Ishikawa (cell line): Measurements from ENCODE around the gene FLVCR2.

Experiments
- CEBPB ChIP-seq: IDR thresholded peaks from 2 replicates; pipeline ENCODE4 v1.6.1; 2012
- CREB1 ChIP-seq: IDR thresholded peaks from 2 replicates; pipeline ENCODE4 v1.6.1; 2012; ENCODE audit warnings: low read depth
- EGR1 ChIP-seq: IDR thresholded peaks from 2 replicates; pipeline ENCODE4 v1.6.1; 2012
- EP300 ChIP-seq: IDR thresholded peaks from 2 replicates; pipeline ENCODE4 v1.6.1; 2012; ENCODE audit warnings: borderline replicate concordance
- FOXM1 ChIP-seq: IDR thresholded peaks from 2 replicates; pipeline ENCODE4 v1.6.1; 2012; ENCODE audit warnings: low read depth, borderline replicate concordance
- NFIC ChIP-seq: IDR thresholded peaks from 2 replicates; pipeline ENCODE4 v1.6.1; 2012
- RAD21 ChIP-seq: IDR thresholded peaks from 2 replicates; pipeline ENCODE4 v1.6.1; 2012; ENCODE audit warnings: low read depth
- TAF1 ChIP-seq: IDR thresholded peaks from 2 replicates; pipeline ENCODE4 v1.6.1; 2012; ENCODE audit warnings: low read depth, mild to moderate bottlenecking
- TCF12 ChIP-seq: IDR thresholded peaks from 2 replicates; pipeline ENCODE4 v1.6.1; 2012; ENCODE audit warnings: low read depth
- TEAD4 ChIP-seq: IDR thresholded peaks from 2 replicates; pipeline ENCODE4 v1.6.1; 2012
- YY1 ChIP-seq: IDR thresholded peaks from 2 replicates; pipeline ENCODE4 v1.6.1; 2012; ENCODE audit warnings: low read depth
- ZBTB7A ChIP-seq: IDR thresholded peaks from 2 replicates; pipeline ENCODE4 v1.6.1; 2012; ENCODE audit warnings: low read depth
- TF ChIP-seq, protein P1 (sequence below): IDR thresholded peaks from 2 replicates; pipeline ENCODE4 v1.6.1; 2012
- TF ChIP-seq, protein P2 (sequence below): IDR thresholded peaks from 2 replicates; pipeline ENCODE4 v1.6.1; 2012; ENCODE audit warnings: low read depth, mild to moderate bottlenecking
- TF ChIP-seq, protein P3 (sequence below): IDR thresholded peaks from 2 replicates; pipeline ENCODE4 v1.6.1; 2012

The FLVCR2 gene

GRCh38 chr14:75540479-75540851 is 38.0 kb upstream of the FLVCR2 start:
- TF ChIP-seq, protein P1, sequence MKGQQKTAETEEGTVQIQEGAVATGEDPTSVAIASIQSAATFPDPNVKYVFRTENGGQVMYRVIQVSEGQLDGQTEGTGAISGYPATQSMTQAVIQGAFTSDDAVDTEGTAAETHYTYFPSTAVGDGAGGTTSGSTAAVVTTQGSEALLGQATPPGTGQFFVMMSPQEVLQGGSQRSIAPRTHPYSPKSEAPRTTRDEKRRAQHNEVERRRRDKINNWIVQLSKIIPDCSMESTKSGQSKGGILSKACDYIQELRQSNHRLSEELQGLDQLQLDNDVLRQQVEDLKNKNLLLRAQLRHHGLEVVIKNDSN = no peak
- TF ChIP-seq RAD21 (no peak), CEBPB (no peak), FOXM1 (no peak), TAF1 (no peak), ZBTB7A (no peak), TEAD4 (no peak), NFIC (no peak), EGR1 (no peak), CREB1 (no peak), TCF12 (no peak), EP300 (no peak), YY1 (no peak)
- TF ChIP-seq, protein P2, sequence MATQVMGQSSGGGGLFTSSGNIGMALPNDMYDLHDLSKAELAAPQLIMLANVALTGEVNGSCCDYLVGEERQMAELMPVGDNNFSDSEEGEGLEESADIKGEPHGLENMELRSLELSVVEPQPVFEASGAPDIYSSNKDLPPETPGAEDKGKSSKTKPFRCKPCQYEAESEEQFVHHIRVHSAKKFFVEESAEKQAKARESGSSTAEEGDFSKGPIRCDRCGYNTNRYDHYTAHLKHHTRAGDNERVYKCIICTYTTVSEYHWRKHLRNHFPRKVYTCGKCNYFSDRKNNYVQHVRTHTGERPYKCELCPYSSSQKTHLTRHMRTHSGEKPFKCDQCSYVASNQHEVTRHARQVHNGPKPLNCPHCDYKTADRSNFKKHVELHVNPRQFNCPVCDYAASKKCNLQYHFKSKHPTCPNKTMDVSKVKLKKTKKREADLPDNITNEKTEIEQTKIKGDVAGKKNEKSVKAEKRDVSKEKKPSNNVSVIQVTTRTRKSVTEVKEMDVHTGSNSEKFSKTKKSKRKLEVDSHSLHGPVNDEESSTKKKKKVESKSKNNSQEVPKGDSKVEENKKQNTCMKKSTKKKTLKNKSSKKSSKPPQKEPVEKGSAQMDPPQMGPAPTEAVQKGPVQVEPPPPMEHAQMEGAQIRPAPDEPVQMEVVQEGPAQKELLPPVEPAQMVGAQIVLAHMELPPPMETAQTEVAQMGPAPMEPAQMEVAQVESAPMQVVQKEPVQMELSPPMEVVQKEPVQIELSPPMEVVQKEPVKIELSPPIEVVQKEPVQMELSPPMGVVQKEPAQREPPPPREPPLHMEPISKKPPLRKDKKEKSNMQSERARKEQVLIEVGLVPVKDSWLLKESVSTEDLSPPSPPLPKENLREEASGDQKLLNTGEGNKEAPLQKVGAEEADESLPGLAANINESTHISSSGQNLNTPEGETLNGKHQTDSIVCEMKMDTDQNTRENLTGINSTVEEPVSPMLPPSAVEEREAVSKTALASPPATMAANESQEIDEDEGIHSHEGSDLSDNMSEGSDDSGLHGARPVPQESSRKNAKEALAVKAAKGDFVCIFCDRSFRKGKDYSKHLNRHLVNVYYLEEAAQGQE = no peak
- TF ChIP-seq, protein P3, sequence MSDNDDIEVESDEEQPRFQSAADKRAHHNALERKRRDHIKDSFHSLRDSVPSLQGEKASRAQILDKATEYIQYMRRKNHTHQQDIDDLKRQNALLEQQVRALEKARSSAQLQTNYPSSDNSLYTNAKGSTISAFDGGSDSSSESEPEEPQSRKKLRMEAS = no peak

- TF ChIP-seq TCF12 = no peak
- no peak for TF ChIP-seq EP300
- TF ChIP-seq, protein P3 = no peak
- no peak for TF ChIP-seq RAD21
- TF ChIP-seq TEAD4 = no peak
- no peak for TF ChIP-seq FOXM1
- TF ChIP-seq, protein P1 = no peak
Observed at GRCh38 chr14:75542588-75543091, 35.8 kb upstream of the FLVCR2 start.

- TF ChIP-seq, protein P2 = no peak
- no peak for TF ChIP-seq EP300
Observed at GRCh38 chr14:75543253-75543652, 35.2 kb upstream of the FLVCR2 start.

DNA sequence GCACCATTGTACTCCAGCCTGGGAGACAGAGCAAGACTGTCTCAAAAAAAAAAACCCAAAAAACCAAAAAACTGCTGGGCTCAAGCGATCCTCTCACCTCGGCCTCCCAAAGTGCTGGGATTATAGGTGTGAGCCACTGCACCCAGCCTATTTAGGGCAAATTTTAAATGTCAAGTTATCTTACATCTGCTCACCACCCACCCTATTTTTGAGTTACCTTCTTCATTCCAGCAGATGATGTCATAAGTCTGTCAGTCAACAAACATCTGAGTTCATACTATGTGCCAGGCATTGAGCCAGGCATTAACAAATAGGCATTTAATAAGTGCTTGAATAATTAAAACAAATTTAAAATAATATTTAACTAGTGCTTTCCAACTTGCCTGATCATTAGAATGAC is 34.6 kb upstream of the FLVCR2 start:
- TF ChIP-seq CEBPB (no peak), TCF12 (no peak)

DNA sequence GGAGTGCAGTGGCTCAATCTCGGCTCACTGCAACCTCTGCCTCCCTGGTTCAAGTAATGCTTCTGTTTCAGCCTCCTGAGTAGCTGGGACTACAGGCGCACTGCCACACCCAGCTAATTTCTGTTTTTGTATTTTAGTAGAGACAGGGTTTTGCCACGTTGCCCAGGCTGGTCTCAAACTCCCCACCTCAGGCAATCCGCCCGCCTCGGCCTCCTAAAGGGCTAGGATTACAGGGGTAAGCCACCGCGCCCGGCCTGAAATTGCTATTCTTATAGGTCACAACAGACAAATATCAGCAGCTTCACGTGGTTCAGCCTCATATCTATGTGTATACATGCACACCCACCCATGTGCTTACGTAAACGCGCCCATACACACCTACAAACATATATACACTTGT is 32.5 kb upstream of the FLVCR2 start:
- no peak for TF ChIP-seq CEBPB
- no peak for TF ChIP-seq EGR1
- no peak for TF ChIP-seq RAD21
- TF ChIP-seq TCF12 = no peak
- TF ChIP-seq, protein P3 = no peak
- no peak for TF ChIP-seq FOXM1
- no peak for TF ChIP-seq ZBTB7A
- TF ChIP-seq EP300 = no peak
- no peak for TF ChIP-seq CREB1
- TF ChIP-seq, protein P1 = no peak
- no peak for TF ChIP-seq TEAD4
- no peak for TF ChIP-seq TAF1

DNA sequence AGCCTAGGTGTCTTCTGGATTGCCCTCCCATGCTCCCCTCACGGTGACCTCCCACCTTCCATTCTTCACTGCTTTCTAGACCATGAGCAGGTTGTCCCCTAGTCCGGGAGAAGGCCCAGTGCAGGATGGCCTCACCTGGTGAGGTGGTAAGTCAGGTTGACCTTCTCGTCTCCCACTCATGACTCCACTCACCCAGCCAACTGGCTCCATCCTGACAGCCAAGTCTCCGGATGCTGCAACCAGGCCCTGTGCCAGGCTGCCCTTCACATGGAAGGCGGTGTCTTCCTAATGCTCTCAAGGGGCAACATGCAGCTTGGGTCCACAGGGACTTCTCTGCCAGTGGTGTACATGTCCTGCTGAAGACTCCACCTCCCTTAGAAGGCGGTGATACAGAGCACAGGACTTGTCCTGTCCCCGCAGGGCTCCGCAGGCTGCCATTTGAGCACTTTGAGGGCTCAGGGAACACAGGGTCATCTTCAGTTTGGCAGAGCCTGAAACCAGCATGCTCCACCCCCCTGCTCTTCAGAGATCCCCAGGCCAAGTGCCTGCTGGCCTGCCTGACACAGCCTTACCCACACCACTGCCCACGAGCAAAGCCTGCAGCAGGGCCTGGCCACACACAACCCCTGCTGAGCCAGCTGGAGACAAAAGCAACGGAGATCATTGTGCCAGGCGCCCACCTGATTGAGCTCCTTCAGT is 30.7 kb upstream of the FLVCR2 start:
- TF ChIP-seq TCF12 = no peak
- TF ChIP-seq, protein P3 = no peak
- TF ChIP-seq RAD21 = no peak
- TF ChIP-seq TAF1 = no peak
- TF ChIP-seq EP300 = no peak
- no peak for TF ChIP-seq YY1
- TF ChIP-seq CREB1 = no peak
- no peak for TF ChIP-seq TEAD4
- TF ChIP-seq, protein P1 = no peak
- no peak for TF ChIP-seq FOXM1
- no peak for TF ChIP-seq CEBPB
- no peak for TF ChIP-seq ZBTB7A
- no peak for TF ChIP-seq EGR1
- no peak for TF ChIP-seq NFIC
- TF ChIP-seq, protein P2 = no peak
